Osteoblast (primary cell): ENCODE data around the gene PEMT. TPM values are rescaled to one million over a fixed set of nuclear protein-coding genes. Genes with fewer than 3 reads are reported as not detected.

Experiments used
- DNase-seq: peaks from one replicate; pipeline ENCODE4 v3.0.0; 2011; ENCODE audit warnings: low spot score, mixed read lengths; ENCODE audit not compliant: insufficient read length; ENCODE audit errors: missing footprints
- H2AFZ ChIP-seq: 2 replicates; pipeline ENCODE4 v1.6.0; 2011; ENCODE audit warnings: mild to moderate bottlenecking, low read length
- H3K27ac ChIP-seq: 2 replicates; pipeline ENCODE4 v1.5.1; 2011; ENCODE audit warnings: mild to moderate bottlenecking, low read depth, low read length, moderate library complexity
- H3K27me3 ChIP-seq: 2 replicates; pipeline ENCODE4 v1.6.0; 2012; ENCODE audit warnings: mild to moderate bottlenecking, control low read depth, inconsistent platforms, low read length, moderate library complexity; ENCODE audit not compliant: insufficient read depth
- H3K36me3 ChIP-seq: 2 replicates; pipeline ENCODE4 v1.5.1; 2011; ENCODE audit warnings: mild to moderate bottlenecking, low read length, control low read depth, moderate library complexity; ENCODE audit not compliant: insufficient read depth
- H3K4me1 ChIP-seq: 2 replicates; pipeline ENCODE4 v1.5.1; 2011; ENCODE audit warnings: mild to moderate bottlenecking, low read length, control low read depth, moderate library complexity; ENCODE audit not compliant: insufficient read depth
- H3K4me2 ChIP-seq: 2 replicates; pipeline ENCODE4 v1.6.0; 2011; ENCODE audit warnings: mild to moderate bottlenecking, low read length; ENCODE audit not compliant: insufficient read depth
- H3K4me3 ChIP-seq: fragments of 200-600 bp; sonication (generic); 3 replicates; pipeline ENCODE4 v1.5.1; 2012; ENCODE audit warnings: mild to moderate bottlenecking, low read length, inconsistent platforms; ENCODE audit not compliant: insufficient read depth
- H3K79me2 ChIP-seq: 2 replicates; pipeline ENCODE4 v1.6.0; 2012; ENCODE audit warnings: mild to moderate bottlenecking, low read length, control low read depth, inconsistent platforms; ENCODE audit not compliant: insufficient read depth
- H3K9me3 ChIP-seq: 2 replicates; pipeline ENCODE4 v1.5.1; 2011; ENCODE audit warnings: low read depth, low read length, control low read depth
- H4K20me1 ChIP-seq: 2 replicates; pipeline ENCODE4 v1.6.0; 2012; ENCODE audit warnings: mild to moderate bottlenecking, low read length, control low read depth; ENCODE audit not compliant: insufficient read depth
- CTCF ChIP-seq: IDR thresholded peaks from 2 replicates; pipeline ENCODE4 v1.5.1; 2011; ENCODE audit warnings: mild to moderate bottlenecking, low read depth, low read length, moderate library complexity; ENCODE audit errors: extremely low read depth
- total RNA-seq: library from RNA; depleted of rRNA; stranded (reverse); fragments of >200 nt; gene quantifications from 2 replicates; pipeline ENCODE4 v1.2.3, GENCODE V29; 2012

Gene PEMT
- total RNA-seq, 1 donor: 26.4 TPM

GRCh38 chr17:17562146-17562511 is 29.4 kb downstream of the PEMT start:
- Histone ChIP-seq H3K79me2 (no peaks in the 10 kb centered on the region), H3K4me3 (peak overlapping the region; percentile 22), H2AFZ (peak overlapping the region; percentile 85), H3K4me1 (peaks cover 16% of the 10 kb centered on the region), H4K20me1 (peaks cover 7% of the 10 kb centered on the region), H3K27ac (peak overlapping the region; percentile 45), H3K27me3 (no peaks in the 10 kb centered on the region), H3K36me3 (no peaks in the 10 kb centered on the region), H3K9me3 (no peaks in the 10 kb centered on the region), H3K4me2 (peak overlapping the region; percentile 43)
- DNase-seq: peak; percentile 78
- no peak for TF ChIP-seq CTCF

- Histone ChIP-seq H3K4me3 (peak overlapping the region; percentile 22), H3K79me2 (no peaks in the 10 kb centered on the region), H3K27ac (peak overlapping the region; percentile 45), H3K36me3 (no peaks in the 10 kb centered on the region), H3K4me1 (peaks cover 15% of the 10 kb centered on the region), H3K4me2 (peak overlapping the region; percentile 43), H2AFZ (peak overlapping the region; percentile 85), H3K9me3 (no peaks in the 10 kb centered on the region), H4K20me1 (peaks cover 7% of the 10 kb centered on the region), H3K27me3 (no peaks in the 10 kb centered on the region)
- peak; percentile 91 for DNase-seq
- TF ChIP-seq CTCF: no peak
These were observed 29.9 kb downstream of the PEMT start for GRCh38 chr17:17561408-17562145.

GRCh38 chr17:17560975-17561374 is 30.5 kb downstream of the PEMT start:
- Histone ChIP-seq H3K27me3 (no peaks in the 10 kb centered on the region), H3K79me2 (no peaks in the 10 kb centered on the region), H3K9me3 (no peaks in the 10 kb centered on the region)

More at GRCh38 chr17:17560975-17561374, 30.5 kb downstream of the PEMT start:
- TF ChIP-seq CTCF: no peak
- Histone ChIP-seq H3K4me3 (no peak overlapping the region), H4K20me1 (peaks cover 7% of the 10 kb centered on the region), H2AFZ (no peak overlapping the region), H3K27ac (peak overlapping the region; percentile 45), H3K4me1 (peaks cover 9% of the 10 kb centered on the region), H3K36me3 (no peaks in the 10 kb centered on the region), H3K4me2 (no peak overlapping the region)
- peak; percentile 74 for DNase-seq
